Stimulated activated CD8-positive, alpha-beta memory T cell treated with anti-CD3 and anti-CD28 coated beads, Interleukin-4, amount 100 ng/mL, for 1 hour (primary cell): Measurements from ENCODE around the gene DNAJC5.

ENCODE experiments used
- DNase-seq, 2 donors: peaks; one replicate each; pipeline ENCODE4 v3.0.0-alpha.2; 2020; ENCODE audit warnings: low read depth in 2 of 2, low spot score in 1 of 2

The DNAJC5 gene

GRCh38 chr20:63939061-63939935 lies 44.4 kb downstream of the DNAJC5 start:
- DNase-seq, result no peak

- no peak for DNase-seq
These were observed 45.1 kb downstream of the DNAJC5 start for GRCh38 chr20:63940071-63940471.

GRCh38 chr20:63940472-63941266 lies 45.7 kb downstream of the DNAJC5 start:
- no peak for DNase-seq

GRCh38 chr20:63941282-63942081 lies 46.6 kb downstream of the DNAJC5 start:
- peak in 1 of 2 donors; percentile 61 for DNase-seq

- DNase-seq, result no peak
These were observed 47.5 kb downstream of the DNAJC5 start for GRCh38 chr20:63942250-63942951.

GRCh38 chr20:63942969-63943807 lies 48.3 kb downstream of the DNAJC5 start:
- no peak for DNase-seq

- DNase-seq, result no peak
These were observed 48.8 kb downstream of the DNAJC5 start for GRCh38 chr20:63943808-63944077.

GRCh38 chr20:63944078-63944941 lies 49.4 kb downstream of the DNAJC5 start:
- no peak for DNase-seq

- no peak for DNase-seq
These were observed 50.2 kb downstream of the DNAJC5 start for GRCh38 chr20:63945031-63945658.

- DNase-seq, result no peak
These were observed 51.3 kb downstream of the DNAJC5 start for GRCh38 chr20:63945921-63946920.

GRCh38 chr20:63946986-63947637 lies 52.2 kb downstream of the DNAJC5 start:
- DNase-seq, result no peak

- DNase-seq, result no peak
These were observed 52.9 kb downstream of the DNAJC5 start for GRCh38 chr20:63947638-63948456.

- no peak for DNase-seq
These were observed 55.9 kb downstream of the DNAJC5 start for GRCh38 chr20:63950701-63951397.

- DNase-seq, result no peak
These were observed 56.7 kb downstream of the DNAJC5 start for GRCh38 chr20:63951398-63952209.

GRCh38 chr20:63952210-63952535 lies 57.2 kb downstream of the DNAJC5 start:
- no peak for DNase-seq
